ENCODE results near the gene MLF2.

GRCh38 chr12:6770094-6770493 lies 17.2 kb upstream of the MLF2 start:
- TF ChIP-seq CTCF (IDR thresholded peaks at IDR 0.05) (no peak), POLR2A (IDR thresholded peaks at IDR 0.05) (no peak)
